Natural killer cell (primary cell): ENCODE measurements around the gene PHETA1. TPM values are rescaled to one million over a fixed set of nuclear protein-coding genes. Genes with fewer than 3 reads are reported as not detected.

ENCODE experiments used
- ATAC-seq, 3 donors: fragments of 150-1000 bp in 2 of 3; fragments of 200-7000 bp in 1 of 3; cut with Tn5 transposase; 1 replicate in 1 of 3; 2 replicates in 2 of 3; pipeline ENCODE4 v1.10.0; 2021; ENCODE audit warnings: mild to moderate bottlenecking in 2 of 3, moderate library complexity in 2 of 3
- DNase-seq, 2 donors: peaks; one replicate each; pipeline versions ENCODE4 v3.0.0 to v3.0.0-alpha.2; 2013 to 2021; ENCODE audit warnings: mixed read lengths in 1 of 2
- H3K27ac ChIP-seq: one replicate; pipeline ENCODE4 v1.5.1; 2013; ENCODE audit warnings: mild to moderate bottlenecking, low read length
- H3K27me3 ChIP-seq: one replicate; pipeline ENCODE4 v1.6.1; 2013; ENCODE audit warnings: low read length; ENCODE audit not compliant: control insufficient read depth, insufficient read depth
- H3K36me3 ChIP-seq: one replicate; pipeline ENCODE4 v1.6.1; 2013; ENCODE audit warnings: low read length; ENCODE audit not compliant: control insufficient read depth, insufficient read depth
- H3K4me1 ChIP-seq: one replicate; pipeline ENCODE4 v1.6.1; 2013; ENCODE audit warnings: low read length; ENCODE audit not compliant: control insufficient read depth, insufficient read depth
- H3K4me3 ChIP-seq: one replicate; pipeline ENCODE4 v1.5.1; 2013; ENCODE audit warnings: low read length
- H3K9me3 ChIP-seq: one replicate; pipeline ENCODE4 v1.6.1; 2013; ENCODE audit warnings: low read length; ENCODE audit not compliant: control insufficient read depth, insufficient read depth
- H3K27ac Mint-ChIP-seq, 2 donors: one replicate each; pipeline ENCODE4 v1.8.0; 2022; ENCODE audit warnings: mild to moderate bottlenecking in 2 of 2, mixed read lengths in 2 of 2, moderate library complexity in 1 of 2
- H3K27me3 Mint-ChIP-seq, 2 donors: one replicate each; pipeline ENCODE4 v1.8.0; 2022; ENCODE audit warnings: low read depth in 2 of 2, mixed read lengths in 2 of 2
- H3K36me3 Mint-ChIP-seq: one replicate; pipeline ENCODE4 v1.8.0; 2022; ENCODE audit warnings: mixed read lengths
- H3K4me1 Mint-ChIP-seq, 2 donors: one replicate each; pipeline ENCODE4 v1.8.0; 2022; ENCODE audit warnings: mixed read lengths in 2 of 2
- H3K4me3 Mint-ChIP-seq: one replicate; pipeline ENCODE4 v1.8.0; 2022; ENCODE audit warnings: mild to moderate bottlenecking, moderate library complexity, mixed read lengths
- H3K9me3 Mint-ChIP-seq, 2 donors: one replicate each; pipeline ENCODE4 v1.8.0; 2022; ENCODE audit warnings: mixed read lengths in 2 of 2
- WGBS: methylation state at CpG from one replicate; pipeline ENCODE4 v1.1.7; 2013; ENCODE audit warnings: missing lambda C conversion rate; ENCODE audit not compliant: insufficient coverage; 5-methylcytosine and 5-hydroxymethylcytosine counted together
- intact Hi-C: fragments of 100-400 bp; cut with micrococcal nuclease; formaldehyde crosslinking; loops from one replicate; pipeline ENCODE4 v1.14.2; 2022
- total RNA-seq, 4 donors: library from RNA; stranded (reverse); fragments of 120-200 nt in 1 of 4; gene quantifications; one replicate each; pipeline versions ENCODE4 v1.2.3 to v1.2.4, GENCODE V29; 2013 to 2022
- TF ChIP-seq, protein P1 (sequence below): fragments of 200-600 bp; IDR thresholded peaks from one replicate; pipeline ENCODE4 v1.8.0; 2022; ENCODE audit warnings: antibody characterized with exemption

Gene PHETA1
- total RNA-seq, 3 donors from 2014 or later (not counting 1 experiment from before 2014, with no cell fraction given) = 3.4 to 3.8 (median 3.5) TPM

DNA sequence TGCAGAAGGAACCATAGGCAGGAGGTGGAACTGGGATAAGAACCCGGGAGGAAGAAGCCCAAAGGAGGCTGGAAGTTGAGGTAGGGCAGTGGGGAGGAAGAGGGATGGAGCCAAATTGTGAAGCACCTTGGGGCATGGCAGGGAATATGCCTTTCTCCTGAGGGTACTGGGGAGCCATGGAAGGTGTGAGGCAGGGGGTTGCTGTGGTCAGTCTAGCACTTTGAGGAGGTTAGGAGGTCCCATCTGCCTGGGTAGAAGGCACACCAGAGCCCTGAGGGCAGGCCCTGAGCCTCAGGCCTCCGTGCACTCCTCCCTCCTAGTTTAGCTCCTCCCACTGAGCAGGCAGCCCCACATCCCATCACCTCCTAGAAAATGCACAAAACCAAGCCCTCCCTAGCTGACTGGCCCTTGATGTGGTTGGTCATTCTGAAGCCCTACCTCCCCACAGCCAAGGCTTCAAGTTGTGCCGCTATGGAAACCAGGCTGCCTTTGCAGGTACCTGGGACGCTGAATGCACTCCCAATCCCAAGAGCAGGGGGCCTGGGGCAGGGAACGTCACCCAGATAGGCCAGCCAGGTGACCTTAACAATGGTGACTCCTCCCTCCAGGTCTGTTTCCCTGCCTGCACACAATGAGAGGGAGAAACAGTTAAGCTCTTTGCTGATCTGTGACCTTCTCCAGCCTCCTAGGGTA is 15.1 kb downstream of the PHETA1 start:
- Histone ChIP-seq H3K4me1 (peaks cover 9% of the 10 kb centered on the region), H3K27ac (no peak overlapping the region), H3K36me3 (no peaks in the 10 kb centered on the region), H3K4me3 (no peak overlapping the region), H3K9me3 (no peaks in the 10 kb centered on the region), H3K27me3 (no peaks in the 10 kb centered on the region)
- Mint-ChIP-seq H3K27me3 (no peaks in the 10 kb centered on the region), H3K36me3 (no peaks in the 10 kb centered on the region), H3K4me3 (no peak overlapping the region), H3K4me1 (no peaks in the 10 kb centered on the region), H3K9me3 (no peaks in the 10 kb centered on the region), H3K27ac (no peak overlapping the region)
- 88% methylated on average over 5 of the region's 5 CpGs for WGBS
- no peak for DNase-seq
- no peak for ATAC-seq
- TF ChIP-seq, protein P1, sequence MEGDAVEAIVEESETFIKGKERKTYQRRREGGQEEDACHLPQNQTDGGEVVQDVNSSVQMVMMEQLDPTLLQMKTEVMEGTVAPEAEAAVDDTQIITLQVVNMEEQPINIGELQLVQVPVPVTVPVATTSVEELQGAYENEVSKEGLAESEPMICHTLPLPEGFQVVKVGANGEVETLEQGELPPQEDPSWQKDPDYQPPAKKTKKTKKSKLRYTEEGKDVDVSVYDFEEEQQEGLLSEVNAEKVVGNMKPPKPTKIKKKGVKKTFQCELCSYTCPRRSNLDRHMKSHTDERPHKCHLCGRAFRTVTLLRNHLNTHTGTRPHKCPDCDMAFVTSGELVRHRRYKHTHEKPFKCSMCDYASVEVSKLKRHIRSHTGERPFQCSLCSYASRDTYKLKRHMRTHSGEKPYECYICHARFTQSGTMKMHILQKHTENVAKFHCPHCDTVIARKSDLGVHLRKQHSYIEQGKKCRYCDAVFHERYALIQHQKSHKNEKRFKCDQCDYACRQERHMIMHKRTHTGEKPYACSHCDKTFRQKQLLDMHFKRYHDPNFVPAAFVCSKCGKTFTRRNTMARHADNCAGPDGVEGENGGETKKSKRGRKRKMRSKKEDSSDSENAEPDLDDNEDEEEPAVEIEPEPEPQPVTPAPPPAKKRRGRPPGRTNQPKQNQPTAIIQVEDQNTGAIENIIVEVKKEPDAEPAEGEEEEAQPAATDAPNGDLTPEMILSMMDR = no peak
- intact Hi-C loops = no loop called here

DNA sequence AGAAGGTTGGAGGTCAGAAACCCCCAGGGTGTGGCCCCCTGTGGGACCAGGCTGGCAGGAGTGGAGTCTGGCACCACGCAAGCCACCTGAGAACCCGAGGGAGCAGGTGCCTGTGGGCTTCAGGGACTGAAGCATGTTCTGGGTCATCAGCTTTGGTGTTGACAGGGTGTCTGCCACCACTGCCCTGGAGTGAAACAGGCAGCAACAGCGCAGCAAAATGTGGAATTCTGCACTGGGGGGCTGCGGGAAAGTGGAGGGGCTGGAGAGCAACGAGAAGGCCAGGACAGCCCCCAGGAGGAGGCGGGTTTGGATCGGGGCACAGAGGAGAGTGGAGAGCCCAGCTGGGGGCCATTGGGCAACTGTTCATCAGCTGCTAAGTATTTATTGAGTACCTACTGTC is 15.9 kb downstream of the PHETA1 start:
- WGBS = 88% methylated on average over 7 of the region's 7 CpGs
- Histone ChIP-seq H3K27me3 (no peaks in the 10 kb centered on the region), H3K27ac (no peak overlapping the region), H3K9me3 (peaks cover 4% of the 10 kb centered on the region), H3K36me3 (no peaks in the 10 kb centered on the region), H3K4me1 (peaks cover 9% of the 10 kb centered on the region), H3K4me3 (no peak overlapping the region)
- H3K9me3 Mint-ChIP-seq = no peaks in the 10 kb centered on the region
- no peak overlapping the region for H3K27ac Mint-ChIP-seq
- H3K27me3 Mint-ChIP-seq = no peaks in the 10 kb centered on the region
- DNase-seq (no peak), ATAC-seq (no peak)
- intact Hi-C loops = no loop called here
- H3K36me3 Mint-ChIP-seq = no peaks in the 10 kb centered on the region
- TF ChIP-seq, protein P1 = no peak
- H3K4me3 Mint-ChIP-seq = no peak overlapping the region
- H3K4me1 Mint-ChIP-seq = no peaks in the 10 kb centered on the region

- H3K9me3 ChIP-seq = peaks cover 9% of the 10 kb centered on the region
- ATAC-seq (no peak), DNase-seq (no peak)
- H3K4me1 ChIP-seq = peaks cover 9% of the 10 kb centered on the region
- no peaks in the 10 kb centered on the region for H3K27me3 ChIP-seq
- Mint-ChIP-seq H3K36me3 (no peaks in the 10 kb centered on the region), H3K27me3 (no peaks in the 10 kb centered on the region), H3K27ac (no peak overlapping the region), H3K4me1 (no peaks in the 10 kb centered on the region), H3K9me3 (no peaks in the 10 kb centered on the region), H3K4me3 (no peak overlapping the region)
- H3K4me3 ChIP-seq = no peak overlapping the region
- 93% methylated on average over 9 of the region's 9 CpGs for WGBS
- no peak overlapping the region for H3K27ac ChIP-seq
- TF ChIP-seq, protein P1 = no peak
- intact Hi-C loops = no loop called here
- H3K36me3 ChIP-seq = no peaks in the 10 kb centered on the region
These were observed 16.4 kb downstream of the PHETA1 start for GRCh38 chr12:111352296-111352993.
